Hematopoietic multipotent progenitor cell (in vitro differentiated cells): ENCODE results near the gene TMEM51. TPM values are rescaled to one million over a fixed set of nuclear protein-coding genes. Genes with fewer than 3 reads are reported as not detected.
A peak's percentile ranks its signal among the peaks of the same experiment; 100 is the strongest.

ENCODE experiments used
- DNase-seq, 3 donors: peaks; one replicate each; pipeline ENCODE4 v3.0.0-alpha.2; 2011 to 2015; ENCODE audit warnings: low read depth in 2 of 3, low spot score in 2 of 3
- total RNA-seq: library from RNA; depleted of rRNA; stranded (reverse); fragments of >200 nt; gene quantifications from one replicate; pipeline ENCODE4 v1.2.3, GENCODE V29; 2012

The TMEM51 gene
- total RNA-seq, 1 donor: 0.54 TPM

DNA sequence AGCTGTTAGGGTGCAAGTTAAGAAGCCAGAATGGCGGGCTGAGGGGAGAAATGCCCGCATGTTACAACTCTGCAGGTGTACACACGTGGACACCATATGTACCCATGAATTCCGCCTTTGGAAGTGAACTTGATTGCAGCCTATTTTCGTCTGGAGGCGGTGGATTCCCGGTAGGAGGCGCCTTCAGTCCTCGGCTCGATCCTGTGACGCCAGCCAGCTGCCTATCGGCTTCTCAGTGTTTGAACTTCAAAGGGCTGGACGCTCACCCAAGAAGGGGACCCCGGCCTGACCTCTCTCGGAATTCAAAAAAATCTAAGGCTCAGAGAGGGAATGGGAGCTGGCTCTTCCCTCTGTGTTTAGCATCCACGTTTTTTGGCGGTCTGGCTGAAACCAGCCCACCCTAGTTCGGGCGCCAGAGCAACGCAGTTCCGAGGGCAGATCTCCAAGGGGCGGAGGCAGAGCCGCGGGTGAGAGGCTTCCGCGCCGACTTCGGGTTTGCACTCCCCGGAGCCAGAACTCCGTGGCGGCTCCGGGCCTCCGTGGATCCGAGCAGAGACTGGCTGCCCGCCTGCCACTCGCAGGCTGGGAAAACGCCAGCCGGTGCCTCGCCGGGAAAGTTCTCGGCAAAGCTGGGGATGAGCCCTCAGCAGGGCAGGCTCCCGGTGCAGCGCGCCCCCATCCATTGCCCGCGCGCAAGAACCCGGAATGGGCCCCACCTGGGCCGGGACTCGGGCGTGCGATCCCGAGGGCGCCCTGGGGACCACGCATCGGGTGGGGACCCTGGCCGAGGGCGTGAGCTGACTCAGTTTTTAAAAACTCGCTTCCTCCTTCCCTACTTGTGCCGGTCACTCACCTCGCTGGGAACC, 996 bp upstream of the TMEM51 start:
- peak in 2 of 3 donors; percentile 48 to 50 for DNase-seq

DNA sequence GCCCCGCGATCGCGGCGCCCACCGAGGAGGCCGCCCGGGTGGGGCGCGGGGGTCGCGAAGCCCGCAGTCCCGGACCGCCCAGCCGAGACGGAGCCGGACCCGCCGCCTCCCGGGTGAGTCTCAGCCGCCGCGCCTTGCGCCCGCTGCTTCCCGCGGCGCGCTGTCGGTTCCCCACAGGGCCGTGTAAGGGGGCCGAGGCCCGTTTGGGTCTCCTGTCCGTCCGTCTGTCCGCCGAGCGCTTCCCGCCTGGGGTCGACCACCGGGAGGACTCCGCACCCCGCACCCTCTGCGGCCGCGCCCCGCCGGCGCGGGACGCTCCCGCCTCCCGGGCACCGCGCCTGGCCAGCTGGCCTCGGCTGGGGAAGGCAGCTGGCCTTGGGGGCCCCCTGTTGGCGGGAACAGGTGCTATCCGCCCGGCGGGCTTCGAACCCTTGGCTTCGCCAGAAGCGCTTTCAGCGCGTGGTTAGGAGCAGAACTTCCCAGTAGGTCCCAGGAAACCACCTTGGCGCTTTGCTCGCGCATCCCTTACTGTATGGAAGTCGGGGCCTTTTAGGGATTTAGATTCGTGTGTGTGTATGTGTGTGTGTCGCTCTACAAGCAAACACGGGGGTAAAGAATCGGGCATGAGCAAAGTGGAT, 414 bp downstream of the TMEM51 start:
- DNase-seq: peak in 1 of 3 donors; percentile 55

DNA sequence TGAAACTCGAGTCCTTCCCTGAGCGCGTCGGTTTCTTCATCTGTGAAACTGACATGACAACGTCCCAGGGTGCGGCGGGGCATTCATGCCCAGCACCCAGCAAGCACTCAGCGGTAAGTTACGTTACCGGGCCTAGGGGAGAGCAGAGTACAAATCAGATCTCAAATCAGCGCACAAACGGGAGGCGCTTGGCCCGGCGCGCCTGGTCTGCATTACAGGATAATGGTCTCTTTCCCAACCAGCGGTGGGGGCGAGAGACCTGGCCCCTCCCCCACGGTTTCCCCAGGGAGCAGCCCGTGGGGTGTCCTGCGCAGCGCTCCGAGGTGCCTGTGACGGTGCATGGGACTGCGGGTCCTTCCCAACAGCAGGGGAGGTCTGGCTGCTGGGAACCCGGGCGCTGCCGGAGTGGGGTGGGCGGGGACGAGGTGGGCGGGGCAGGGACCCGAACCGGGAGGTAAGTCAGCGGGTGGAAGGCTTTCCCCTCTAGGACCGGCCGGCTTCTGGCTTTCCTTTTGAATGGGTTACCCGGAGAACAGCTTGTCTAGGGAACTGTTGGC, 1.0 kb downstream of the TMEM51 start:
- no peak for DNase-seq

DNA sequence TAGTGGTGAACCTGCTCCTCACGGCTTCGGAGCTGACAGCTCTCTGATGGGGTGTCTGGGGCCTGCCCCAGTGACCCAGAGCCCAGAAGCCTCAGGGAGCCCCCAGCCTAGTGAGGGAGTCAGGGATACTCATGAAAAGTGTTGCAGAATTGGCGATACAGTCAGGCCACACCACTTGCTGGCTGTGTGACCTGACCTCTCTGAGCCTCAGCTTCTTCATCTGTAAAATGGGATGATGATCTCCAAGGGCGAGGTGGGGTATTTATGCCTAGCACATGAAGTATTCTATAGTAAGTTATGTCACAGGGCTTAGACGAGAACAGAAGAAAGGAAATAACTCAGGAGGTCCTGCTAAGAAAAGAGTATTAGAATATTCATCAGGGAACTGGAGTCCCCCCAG, 1.6 kb downstream of the TMEM51 start:
- no peak for DNase-seq

DNA sequence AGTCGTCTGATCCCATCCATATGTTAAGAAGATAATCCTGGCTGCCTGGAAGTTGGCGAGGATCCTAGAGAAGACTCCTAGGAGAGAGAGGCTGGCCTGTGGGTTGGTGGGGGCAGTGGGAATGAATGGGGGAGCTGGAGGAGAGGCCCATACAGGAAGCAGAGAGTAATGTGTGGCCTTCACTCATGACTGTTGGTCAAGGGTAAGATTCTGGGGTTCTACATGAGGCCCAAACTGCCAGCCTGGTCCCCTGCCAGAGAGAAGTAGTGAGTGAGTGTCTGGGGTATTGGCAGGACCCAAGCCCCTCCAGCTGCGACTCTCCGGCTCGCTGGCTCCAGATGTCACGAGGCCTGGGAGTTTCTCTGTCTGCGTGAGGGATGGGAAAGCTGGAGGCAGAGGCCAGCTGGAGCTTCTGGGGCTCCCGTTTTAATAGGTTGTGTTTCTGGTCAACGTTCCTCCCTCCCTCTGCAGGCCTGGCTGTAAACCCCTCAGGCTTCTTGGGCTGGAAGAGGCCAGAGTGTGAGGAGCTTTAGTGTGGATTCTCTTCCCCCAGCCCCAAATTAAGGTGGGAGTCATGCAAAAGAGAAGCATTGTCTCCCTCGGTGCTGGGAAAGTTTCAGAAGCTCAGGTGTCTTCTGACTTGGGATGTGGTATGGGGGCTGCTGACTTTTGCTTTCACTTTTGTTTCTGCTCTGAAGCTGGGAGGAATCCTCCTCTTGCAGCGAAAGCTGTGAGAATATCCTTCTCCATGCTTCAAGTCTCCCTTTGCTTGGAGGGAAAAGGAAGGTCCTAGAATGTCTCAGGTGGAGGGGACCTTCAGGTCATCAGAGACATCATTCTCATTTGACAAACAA, 2.6 kb downstream of the TMEM51 start:
- DNase-seq: peak in 1 of 3 donors; percentile 52

DNA sequence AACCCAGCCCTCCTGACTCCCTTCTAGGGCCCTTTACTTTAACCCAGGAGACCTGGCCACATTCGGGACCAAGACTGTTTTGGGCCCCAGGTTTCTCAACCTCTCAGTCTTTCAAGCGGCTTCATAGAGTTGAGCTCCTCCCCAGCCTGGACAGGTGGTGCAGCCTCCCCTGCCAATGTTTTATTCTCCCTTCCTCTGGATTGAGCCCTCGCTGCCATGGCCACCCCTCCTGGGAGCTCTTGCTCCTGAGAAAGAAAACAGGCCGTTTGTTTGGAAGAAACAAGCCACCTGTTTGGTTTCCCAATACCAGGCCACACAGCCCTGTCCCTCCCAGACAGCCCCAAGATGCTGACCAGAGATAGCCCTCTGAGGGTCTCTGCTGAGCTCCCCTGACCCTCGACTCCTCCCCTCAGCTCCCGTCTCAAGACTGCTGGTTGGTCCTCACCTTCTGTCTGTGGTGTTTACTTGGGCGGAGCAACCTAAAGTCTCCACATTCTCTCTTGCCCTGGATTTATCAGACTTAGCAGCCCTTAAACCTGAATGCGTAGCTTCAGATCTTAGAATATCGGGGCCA, 3.3 kb downstream of the TMEM51 start:
- DNase-seq: no peak

DNA sequence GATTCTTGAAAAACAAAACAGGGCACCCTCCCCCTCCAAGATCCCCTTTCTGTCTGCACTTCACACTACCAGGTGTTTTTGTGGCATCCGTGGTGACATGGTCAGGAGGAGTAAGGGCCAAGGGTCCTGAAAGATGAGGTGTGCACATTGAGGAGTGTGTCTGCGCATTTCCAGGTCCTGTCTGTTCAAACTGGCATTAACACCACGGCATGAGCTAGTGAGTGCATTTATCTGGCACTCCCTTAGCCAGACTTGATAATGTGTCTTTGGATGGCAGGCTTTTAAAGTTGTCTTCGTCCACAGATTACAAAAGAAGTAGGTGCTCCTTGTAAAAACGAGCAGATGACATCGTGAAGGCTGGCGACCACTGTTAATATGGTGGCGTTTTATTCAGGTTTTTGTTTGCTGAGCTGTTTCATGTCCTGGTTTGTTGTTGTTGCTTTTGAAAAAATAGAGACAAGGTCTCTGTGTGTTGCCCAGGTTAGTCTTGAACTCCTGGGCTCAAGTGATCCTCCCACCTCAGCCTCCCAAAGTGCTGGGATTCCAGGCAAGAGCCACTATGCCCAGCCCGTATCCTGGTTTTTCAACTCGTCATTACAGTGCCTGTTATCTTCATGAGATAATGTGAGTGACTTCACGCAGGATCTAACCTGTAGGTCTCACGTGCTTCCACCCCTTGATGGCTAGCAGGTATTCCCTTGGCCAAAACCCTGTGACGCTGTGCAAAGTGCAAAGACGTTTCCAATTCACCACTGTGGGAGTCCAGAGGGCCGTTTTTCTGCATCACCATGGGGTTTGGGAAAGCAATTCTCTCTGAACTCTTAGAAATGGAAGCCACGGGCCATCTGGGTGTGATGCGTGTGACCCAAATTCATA, 4.2 kb downstream of the TMEM51 start:
- no peak for DNase-seq

DNA sequence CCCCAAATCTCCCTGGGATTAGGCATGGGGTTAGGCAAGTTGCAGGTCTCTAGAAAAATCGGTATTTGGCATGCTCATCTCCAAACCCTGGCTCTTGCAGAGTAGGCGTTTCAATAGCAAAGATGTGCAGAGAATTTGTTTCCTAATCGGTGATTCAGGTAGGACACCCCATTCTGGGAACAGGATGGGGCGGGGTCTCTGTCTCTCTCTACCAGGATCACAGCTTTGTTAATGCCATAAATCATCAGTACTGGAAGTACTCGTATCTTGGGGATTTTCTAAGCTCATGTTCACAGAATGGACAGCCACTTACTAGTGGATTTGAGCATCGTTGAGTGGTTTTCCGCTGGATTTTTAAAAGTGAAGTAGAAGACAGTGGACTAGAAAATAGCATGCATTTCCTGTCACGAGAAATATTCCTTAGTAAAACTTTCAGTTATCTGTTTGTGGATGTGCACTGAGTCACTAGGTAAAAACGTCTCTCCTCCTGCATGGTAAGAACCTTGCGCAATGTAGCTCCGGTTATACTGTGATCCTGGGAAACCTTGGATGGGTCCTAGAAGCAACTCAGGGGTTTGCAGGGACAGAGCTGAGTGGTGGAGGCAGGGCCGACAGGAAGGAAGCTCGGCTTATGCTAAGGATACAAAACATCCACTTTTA, 5.1 kb downstream of the TMEM51 start:
- no peak for DNase-seq

DNA sequence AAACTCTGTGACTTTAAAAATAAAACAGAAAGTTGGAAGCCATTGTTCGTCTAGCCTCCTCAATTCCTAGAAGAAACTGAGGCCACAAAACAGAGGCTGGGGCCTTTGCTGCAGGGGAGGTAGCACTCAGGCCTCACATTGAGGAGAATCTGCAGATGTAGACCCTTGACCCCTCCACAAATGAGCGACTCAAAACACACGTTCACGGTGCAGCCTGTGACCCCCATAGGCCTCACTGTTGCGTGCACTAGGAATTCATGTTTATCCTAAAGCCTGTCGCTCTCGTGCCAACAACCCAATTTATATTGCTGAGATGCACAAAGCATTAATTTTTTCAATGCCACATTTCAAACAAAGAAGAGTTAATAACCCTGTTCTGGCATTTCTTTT, 5.6 kb downstream of the TMEM51 start:
- no peak for DNase-seq

DNA sequence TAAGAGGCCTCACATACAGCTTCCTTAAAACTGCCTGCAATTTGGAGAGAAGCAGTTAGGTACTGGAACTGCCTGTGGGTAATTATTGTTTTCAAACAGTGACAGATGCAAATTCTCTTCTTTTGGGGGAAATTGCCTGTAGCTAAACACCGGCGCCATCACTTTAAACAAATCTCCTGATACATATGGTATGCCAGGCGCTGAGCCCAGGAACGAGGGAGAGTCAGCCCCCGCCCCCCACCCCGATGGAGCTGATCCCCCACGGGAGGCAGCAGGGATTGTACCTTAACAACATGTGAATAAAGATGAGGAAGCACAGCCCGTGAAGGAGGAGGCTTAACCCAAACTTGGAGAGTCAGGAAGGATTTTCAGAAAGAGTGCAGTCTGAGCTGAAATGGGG, 7.1 kb downstream of the TMEM51 start:
- no peak for DNase-seq

DNA sequence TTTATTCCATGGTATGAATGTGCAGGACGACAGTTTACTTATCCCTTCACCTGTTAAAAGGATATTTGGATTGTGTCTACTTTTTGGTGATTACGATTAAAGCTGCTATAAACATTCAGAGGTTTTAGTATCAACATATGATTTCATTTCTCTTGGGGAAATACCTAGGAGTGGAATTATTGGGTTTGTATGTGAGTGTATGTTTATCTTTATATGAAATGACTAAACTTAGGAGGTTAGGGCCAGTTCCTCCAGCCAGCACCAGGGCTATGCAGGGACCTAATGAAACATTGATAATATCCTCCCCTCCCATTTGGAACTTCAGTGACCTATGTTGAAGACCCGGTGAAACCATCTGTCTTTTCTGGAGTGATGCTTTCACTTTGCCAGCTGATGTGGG, 13.8 kb downstream of the TMEM51 start:
- no peak for DNase-seq

DNA sequence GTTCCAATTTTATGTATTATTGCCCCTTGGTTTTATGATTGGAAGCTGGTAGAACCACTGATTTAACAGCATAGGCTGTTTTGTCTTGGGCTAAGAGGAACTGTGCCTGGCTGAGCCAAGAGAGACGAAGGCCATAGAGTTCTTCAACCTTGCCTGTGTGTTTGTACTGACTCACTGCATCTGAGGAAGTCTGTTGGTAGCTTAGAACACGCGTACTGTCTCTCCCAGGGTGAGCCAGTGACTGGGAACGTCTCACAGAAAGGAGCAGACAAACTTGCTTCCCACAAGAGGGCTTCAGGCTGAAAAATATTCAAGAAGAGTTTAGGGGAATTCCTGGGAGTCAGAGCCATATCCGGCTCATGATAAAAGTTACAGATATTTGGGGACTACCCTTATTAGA, 14.9 kb downstream of the TMEM51 start:
- DNase-seq: peak in 1 of 3 donors; percentile 59

DNA sequence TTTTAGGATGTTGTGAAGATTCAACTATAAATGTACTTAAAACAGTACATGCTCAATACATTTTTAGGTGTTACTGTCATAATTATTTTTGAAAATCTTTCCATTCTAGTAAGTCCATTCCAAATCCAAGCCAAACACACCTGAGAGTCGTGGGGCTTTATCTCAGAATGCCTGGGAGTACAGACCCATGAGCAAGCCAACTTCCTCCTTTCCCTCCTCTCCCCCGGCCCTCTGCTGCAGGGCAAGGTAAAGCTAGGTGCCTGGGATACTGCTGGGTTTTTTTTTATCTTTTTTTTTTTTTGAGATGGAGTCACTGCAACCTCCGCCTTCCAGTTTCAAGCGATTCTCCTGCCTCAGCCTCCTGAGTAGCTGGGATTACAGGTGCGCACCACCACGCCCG, 16.5 kb downstream of the TMEM51 start:
- DNase-seq: no peak

DNA sequence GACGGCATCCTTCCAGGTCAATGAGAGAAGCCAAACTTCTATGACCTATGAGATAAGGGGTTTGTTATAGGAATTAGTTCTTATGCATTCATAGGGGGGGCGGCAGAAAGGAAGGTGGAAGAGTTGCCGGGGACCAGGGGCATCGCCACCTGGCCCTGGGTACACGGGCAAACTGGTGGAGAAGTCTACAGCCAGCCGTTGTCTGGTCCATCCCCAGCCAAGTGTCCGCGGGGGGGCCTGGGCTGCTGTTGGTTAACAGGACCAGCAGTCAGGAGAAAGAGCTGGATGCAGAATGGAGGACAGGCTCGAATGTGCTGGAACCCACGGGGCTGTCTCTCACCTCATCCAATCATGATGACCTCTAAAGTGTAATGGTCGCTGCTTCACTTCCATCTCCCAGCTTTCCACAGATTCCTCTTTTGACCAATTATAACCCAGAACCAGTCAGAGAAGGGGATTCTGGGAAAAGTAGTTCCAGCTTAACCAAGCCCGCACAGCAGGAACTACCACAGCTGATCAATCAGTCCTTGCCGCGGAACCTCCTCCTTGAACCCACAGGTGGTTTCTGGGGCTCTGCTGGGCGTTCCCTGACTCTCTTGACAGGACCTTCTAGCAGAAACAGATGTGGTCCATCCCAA, 17.8 kb downstream of the TMEM51 start:
- no peak for DNase-seq

DNA sequence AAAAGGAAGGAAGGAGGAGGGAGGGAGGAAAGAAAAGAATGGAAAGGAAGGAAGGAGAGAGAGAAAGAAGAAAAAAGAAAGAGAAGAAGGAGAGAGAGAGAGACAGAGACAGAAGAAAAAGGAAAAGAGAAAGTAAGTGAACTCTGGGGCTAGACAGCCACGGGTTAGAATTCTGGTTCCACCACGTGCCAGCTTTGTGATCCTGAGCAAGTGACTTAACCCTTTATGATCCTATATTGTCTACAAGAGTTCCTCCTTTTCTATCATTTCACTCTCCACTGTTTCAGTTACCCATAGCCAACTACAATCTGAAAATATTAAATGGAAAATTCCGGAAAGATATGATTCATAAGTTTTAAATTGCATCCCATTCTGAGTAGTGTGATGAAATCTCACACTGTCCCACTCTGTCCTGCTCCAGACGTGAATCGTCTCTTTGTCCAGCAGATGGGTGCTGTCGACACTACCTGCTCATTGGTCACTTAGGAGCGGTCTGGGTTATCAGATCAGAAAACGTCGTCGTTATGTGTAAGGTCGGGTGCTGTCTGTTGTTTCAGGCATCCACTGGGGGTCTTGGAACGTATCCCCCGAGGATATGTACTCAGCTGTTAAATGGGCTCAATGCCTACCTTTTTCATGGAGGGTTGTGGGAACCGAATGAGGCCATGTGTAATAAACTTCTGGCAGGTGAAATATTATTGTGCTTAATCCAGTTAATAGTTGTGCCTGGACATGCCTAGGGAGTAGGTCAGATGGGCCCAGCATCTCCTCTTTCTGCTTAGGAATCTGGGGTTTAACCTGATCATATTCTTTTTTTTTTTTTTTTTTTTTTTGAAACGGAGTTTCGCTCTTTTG, 19.1 kb downstream of the TMEM51 start:
- DNase-seq: no peak

DNA sequence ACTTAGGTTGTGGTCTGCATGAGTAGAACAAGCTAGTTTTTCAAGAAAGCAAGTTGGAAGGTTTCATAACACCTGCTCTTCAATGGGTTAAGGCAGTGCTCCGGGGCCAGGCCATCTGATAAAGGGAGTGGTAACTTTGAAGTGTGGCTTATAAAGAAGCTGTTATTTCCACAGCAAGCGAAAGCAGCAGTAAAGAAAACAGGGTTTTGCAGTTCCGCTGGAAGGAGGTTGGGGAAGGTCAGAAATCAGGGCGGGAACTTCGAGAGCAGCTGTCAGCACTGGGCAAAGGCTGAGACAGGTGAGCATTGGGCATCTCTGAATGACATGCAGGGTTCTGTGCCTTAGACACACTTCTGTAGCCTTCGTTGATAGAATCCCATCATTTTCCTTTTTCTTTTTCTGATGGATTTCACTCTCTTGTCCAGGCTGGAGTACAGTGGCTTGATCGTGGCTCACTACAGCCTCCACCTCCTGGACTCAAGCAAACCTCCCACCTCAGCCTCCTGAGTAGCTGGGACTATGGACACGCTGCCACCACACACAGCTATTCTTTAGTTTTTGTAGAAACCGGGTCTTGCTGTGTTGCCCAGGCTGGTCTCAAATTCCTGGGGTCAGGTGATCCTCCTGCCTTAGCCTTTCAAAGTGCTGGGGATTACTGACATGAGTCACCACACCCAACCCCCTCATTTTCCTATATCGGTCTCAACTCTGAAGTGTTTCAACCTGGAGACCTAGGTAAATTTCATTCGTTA, 20.5 kb downstream of the TMEM51 start:
- no peak for DNase-seq

DNA sequence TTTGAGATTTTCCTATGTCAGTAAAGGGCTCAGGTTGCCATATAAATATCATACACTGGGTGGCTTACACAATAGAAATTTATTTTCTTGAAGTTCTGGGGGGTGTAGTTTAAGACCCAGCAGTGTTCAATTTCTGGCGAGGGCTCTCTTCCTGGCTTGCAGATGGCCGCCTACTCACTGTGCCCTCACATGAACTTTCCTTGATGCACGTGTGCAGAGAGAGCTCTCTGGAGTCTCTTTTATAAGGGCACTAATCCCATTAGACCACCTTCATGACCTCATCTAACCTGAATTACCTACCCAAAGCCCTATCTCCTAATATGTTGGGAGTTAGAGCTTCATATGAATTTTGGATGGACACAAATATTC, 21.1 kb downstream of the TMEM51 start:
- no peak for DNase-seq
